ENCODE data around the gene NRF1. TPM values are rescaled to one million over a fixed set of nuclear protein-coding genes. Genes with fewer than 3 reads are reported as not detected.

NRF1 gene
- total and polyA plus RNA-seq, 2 of the 8 experiments (the other 6 are each of a cell fraction or from before 2014, with no cell fraction given): 18.2 to 21.4 TPM

- no peak overlapping the region for H4K8ac ChIP-seq (ENCODE audit: extremely low read depth, insufficient read depth, low read length)
- peaks cover 0 to 59% of the 10 kb centered on the region in 2 experiments; a peak in 2 of 4 replicates for H3K79me2 ChIP-seq (ENCODE audit: control insufficient read depth in 1 of 2, insufficient read depth in 2 of 2, low read length in 2 of 2)
- H3K4me3 ChIP-seq (ENCODE audit: extremely low read depth in 1 of 4, insufficient read depth in 2 of 4, low read depth in 3 of 4, low read length in 4 of 4): no peak overlapping the region
- H3K23ac ChIP-seq (ENCODE audit: insufficient read length): no peak overlapping the region
- no peak overlapping the region for H3K4me2 ChIP-seq (ENCODE audit: insufficient read depth in 1 of 2, low read depth in 2 of 2, low read length in 2 of 2)
- peaks cover 3 to 6% of the 10 kb centered on the region in 2 experiments for H4K20me1 ChIP-seq (replicated peaks in 1 of 2; ENCODE audit: control insufficient read depth in 1 of 2, insufficient read depth in 2 of 2, low read length in 2 of 2)
- H2BK5ac ChIP-seq (ENCODE audit: low read depth, low read length): no peak overlapping the region
- H2BK120ac ChIP-seq (replicated peaks; ENCODE audit: low read depth, low read length): no peak overlapping the region
- no peak overlapping the region for H2BK12ac ChIP-seq (ENCODE audit: low read depth, low read length)
- H2AK5ac ChIP-seq (ENCODE audit: low read depth, low read length): no peak overlapping the region
- H3K14ac ChIP-seq (ENCODE audit: insufficient read length): no peak overlapping the region
- H3K27ac ChIP-seq (ENCODE audit: low read depth, low read length): no peak overlapping the region
- ChIA-PET POLR2A (ENCODE audit: partially characterized antibody) (interaction anchor here (0.6 to 1.6 kb wide), 2 partner anchors 35 to 214 kb away, joined by 3 to 4 read pairs; no protein-coding TSS in a partner anchor), CTCF (ENCODE audit: partially characterized antibody) (interaction anchor here (1.0 to 2.7 kb wide), 9 partner anchors 7 to 373 kb away, joined by 3 to 9 read pairs (median 3); partner anchors contain the start of gene NRF1)
- H3K79me1 ChIP-seq (ENCODE audit: low read depth, low read length): peaks cover 2% of the 10 kb centered on the region; the same call in 1 of the 2 replicates
- H3K18ac ChIP-seq (ENCODE audit: extremely low read depth, low read length): no peak overlapping the region
- H3K23me2 ChIP-seq (ENCODE audit: low read depth, low read length): no peaks in the 10 kb centered on the region
- WGBS, 2 experiments (ENCODE audit: extremely low coverage in 1 of 2, insufficient coverage in 1 of 2, insufficient read length in 1 of 2, insufficient replicate concordance in 2 of 2, low coverage in 1 of 2, low lambda C conversion rate in 2 of 2, missing lambda C conversion rate in 1 of 2): 75% methylated on average over 2 of the region's 2 CpGs; no CpG with 5 or more reads in 1 of the 2 experiments
- H4K5ac ChIP-seq (ENCODE audit: insufficient read length, low read depth, low read length): no peak overlapping the region
- H3K56ac ChIP-seq (replicated peaks; ENCODE audit: insufficient read length, low read depth, low read length): no peak overlapping the region
- H3K4me1 ChIP-seq (replicated peaks in 1 of 4; ENCODE audit: control insufficient read depth in 3 of 4, insufficient read depth in 4 of 4, low read length in 3 of 4): no peaks in the 10 kb centered on the region; a peak in 1 of 7 replicates
- FAIRE-seq: no peak
- H3K9me3 ChIP-seq (ENCODE audit: insufficient read depth in 2 of 2, low read depth in 1 of 2, low read length in 1 of 2): no peaks in the 10 kb centered on the region
- H4K91ac ChIP-seq (replicated peaks; ENCODE audit: insufficient read length, low read length): no peak overlapping the region
- no peak overlapping the region for H2BK15ac ChIP-seq (ENCODE audit: low read length)
- H3K27me3 ChIP-seq (replicated peaks in 1 of 4; ENCODE audit: control insufficient read depth in 3 of 4, extremely low read depth in 1 of 4, insufficient read depth in 3 of 4, low read length in 3 of 4): no peaks in the 10 kb centered on the region
- no peak overlapping the region for H3K9ac ChIP-seq (replicated peaks in 1 of 4; ENCODE audit: extremely low read depth in 1 of 4, low read depth in 3 of 4, low read length in 3 of 4)
- H3K4ac ChIP-seq (replicated peaks; ENCODE audit: insufficient read length, low read depth, low read length): no peak overlapping the region
- no peak overlapping the region for H2AFZ ChIP-seq (ENCODE audit: low read length)
- no peaks in the 10 kb centered on the region for H3K36me3 ChIP-seq (ENCODE audit: control insufficient read depth in 2 of 4, insufficient read depth in 4 of 4, low read length in 3 of 4)
- no peak for DNase-seq (ENCODE audit: low read depth in 1 of 2, low spot score in 2 of 2)
- H2BK20ac ChIP-seq (ENCODE audit: low read length): no peak overlapping the region
- TF ChIP-seq BRCA1 (IDR thresholded peaks at IDR 0.05; ENCODE audit: low read depth, low read length) (no peak), POU5F1 (IDR thresholded peaks at IDR 0.05; ENCODE audit: low read depth, low read length) (no peak), RXRA (IDR thresholded peaks at IDR 0.05; ENCODE audit: insufficient read depth, low read depth, low read length) (no peak), SRF (IDR thresholded peaks at IDR 0.05; ENCODE audit: low read depth, low read length) (no peak), BCL11A (IDR thresholded peaks at IDR 0.05; ENCODE audit: low read depth in 2 of 2, low read length in 2 of 2) (no peak), CHD2 (IDR thresholded peaks at IDR 0.05; ENCODE audit: low read length) (no peak), SP1 (IDR thresholded peaks at IDR 0.05; ENCODE audit: low read depth, low read length) (no peak), YY1 (IDR thresholded peaks at IDR 0.05; ENCODE audit: low read depth, low read length) (no peak), BACH1 (IDR thresholded peaks at IDR 0.05; ENCODE audit: low read length) (no peak), CTBP2 (IDR thresholded peaks at IDR 0.05; ENCODE audit: borderline replicate concordance, insufficient read depth, insufficient read length, low read length) (no peak), TBP (IDR thresholded peaks at IDR 0.05; ENCODE audit: low read depth, low read length) (no peak), CREB1 (IDR thresholded peaks at IDR 0.05) (no peak), EP300 (IDR thresholded peaks at IDR 0.05; ENCODE audit: borderline replicate concordance in 1 of 2, low read depth in 2 of 2, low read length in 2 of 2) (no peak), EZH2 (IDR thresholded peaks at IDR 0.05; ENCODE audit: low read depth, low read length, severe bottlenecking) (no peak), KDM5A (IDR thresholded peaks at IDR 0.05; ENCODE audit: low read length) (no peak)
Observed at GRCh38 chr7:129640400-129640799, 28.9 kb downstream of the NRF1 start.
